Ureter (tissue), 1 donor: ENCODE data around the gene TRDMT1. TPM values are rescaled to one million over a fixed set of nuclear protein-coding genes. Genes with fewer than 3 reads are reported as not detected.

Source experiments
- DNase-seq: peaks from one replicate; pipeline ENCODE4 v3.0.0-alpha.2; 2020; ENCODE audit warnings: low spot score
- total RNA-seq: library from RNA; stranded (reverse); gene quantifications from one replicate; pipeline ENCODE4 v1.2.4, GENCODE V29; 2023
- donor health status: DM: yes; HTN: yes; CAD: no.

The TRDMT1 gene
- total RNA-seq, 1 donor from 2014 or later: 12.9 TPM

DNA sequence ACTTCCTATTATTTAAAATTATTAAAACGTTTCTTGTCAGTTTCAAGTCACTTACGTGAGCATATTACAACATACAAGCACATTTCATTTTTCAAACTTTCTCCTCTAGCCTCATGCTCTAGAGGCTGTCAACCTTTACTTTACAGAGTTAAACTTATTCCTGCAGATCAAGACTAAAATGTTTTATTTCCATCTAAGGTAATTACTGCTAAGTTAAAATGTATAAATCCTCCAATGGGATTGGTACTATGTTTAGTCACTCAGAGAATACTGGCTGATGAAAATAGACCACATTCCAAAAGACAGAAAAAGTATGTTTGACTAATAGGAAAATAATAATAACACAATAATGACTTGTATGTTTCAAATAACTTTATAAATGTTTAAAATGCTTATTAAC is 8.4 kb upstream of the TRDMT1 start:
- DNase-seq: no peak

DNA sequence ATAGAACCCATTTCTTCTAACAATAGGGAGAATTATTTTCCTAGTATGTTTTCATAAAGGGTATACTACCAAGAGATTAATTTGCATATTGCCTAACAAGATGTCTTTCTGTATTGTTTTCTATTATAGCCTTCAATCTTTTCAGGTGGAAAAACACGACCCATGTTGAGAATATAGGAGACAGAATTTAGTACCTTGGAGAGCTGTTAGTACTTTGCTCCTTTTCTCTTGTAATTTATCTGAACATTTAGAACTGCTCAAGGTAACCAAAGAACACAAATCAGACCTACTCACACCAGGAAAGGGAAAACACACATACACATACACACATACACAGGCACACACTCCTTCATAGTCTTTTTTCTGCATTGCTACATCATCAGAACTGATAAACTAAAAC is 7.8 kb upstream of the TRDMT1 start:
- DNase-seq: no peak

DNA sequence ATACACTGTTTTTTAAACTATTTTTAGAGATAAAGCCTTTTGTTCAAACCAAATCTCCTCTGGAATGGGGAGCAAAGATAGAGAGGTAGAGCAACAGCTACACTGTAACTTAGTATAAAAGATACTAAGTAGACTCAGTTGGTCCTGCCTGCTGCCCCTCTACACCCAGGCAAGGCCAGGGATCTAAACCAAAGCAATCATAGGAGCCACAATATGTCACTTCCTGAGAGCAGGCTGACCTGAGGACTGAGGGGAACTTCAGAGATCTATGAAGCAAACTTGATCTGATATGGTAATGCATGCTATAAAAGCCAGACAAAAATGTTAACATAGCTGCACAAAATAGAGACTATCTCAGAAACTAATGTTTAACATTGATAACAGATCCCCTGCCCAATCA is 7.0 kb upstream of the TRDMT1 start:
- no peak for DNase-seq

DNA sequence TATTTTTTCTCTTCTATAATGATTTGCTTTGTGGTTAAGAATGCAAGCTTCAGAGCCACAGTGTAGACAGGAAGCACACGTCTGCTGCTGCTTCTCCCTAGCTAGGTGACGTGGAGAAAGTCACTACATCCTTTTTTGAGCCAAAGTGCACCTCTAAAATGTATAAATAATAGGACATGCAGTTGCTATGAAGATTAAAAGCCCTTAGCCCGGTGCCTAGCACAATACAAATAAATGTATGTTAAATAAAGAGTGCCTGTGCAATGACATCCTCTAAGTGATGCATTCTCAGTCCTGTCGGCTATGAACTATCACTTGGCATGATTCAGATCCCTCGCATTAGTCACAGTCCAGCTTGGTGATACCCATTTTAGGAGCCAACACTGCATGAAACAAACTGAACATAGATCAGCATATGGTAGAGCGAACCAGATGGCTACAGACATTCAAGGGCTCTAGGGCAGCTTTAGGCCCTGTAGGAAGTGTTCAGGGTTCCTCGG is 4.8 kb upstream of the TRDMT1 start:
- DNase-seq: no peak

DNA sequence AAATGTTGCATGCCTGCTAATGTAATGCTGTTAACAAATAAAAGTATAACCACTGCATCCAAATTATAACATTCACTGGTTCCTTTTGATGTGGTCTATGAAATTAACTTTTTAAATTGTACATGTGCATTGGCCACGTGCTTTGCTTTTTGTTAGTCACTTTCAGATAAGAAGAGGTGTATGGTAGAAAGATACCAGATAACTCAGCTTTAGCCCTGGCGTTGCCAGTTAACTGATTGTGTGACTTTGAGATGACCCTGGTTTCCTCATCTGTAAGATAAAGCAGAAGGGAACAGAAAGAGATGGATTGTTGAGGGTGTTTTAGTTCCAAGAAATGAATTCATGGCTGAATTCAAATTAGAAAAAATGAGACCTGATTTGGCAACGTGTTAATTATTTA is 1.9 kb upstream of the TRDMT1 start:
- no peak for DNase-seq

DNA sequence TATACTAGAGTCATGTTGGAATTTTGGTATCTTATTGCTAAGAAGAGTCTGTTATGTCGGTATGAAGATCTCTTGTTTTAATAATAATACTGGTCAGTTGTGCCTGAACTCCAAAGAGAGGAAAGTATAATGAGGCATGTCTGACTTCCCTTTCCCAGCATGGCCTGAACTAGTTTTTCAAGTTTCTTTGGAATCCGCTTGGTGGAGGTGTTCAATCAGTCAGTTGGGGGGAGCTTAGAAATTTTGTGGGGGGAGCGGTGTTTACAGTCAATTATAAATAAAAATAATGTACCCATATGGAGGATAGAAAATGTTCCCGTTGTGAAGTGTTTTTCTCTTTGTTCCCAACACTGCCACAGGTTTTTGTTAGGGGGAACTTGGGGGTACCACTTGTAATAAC is 1.5 kb upstream of the TRDMT1 start:
- no peak for DNase-seq

DNA sequence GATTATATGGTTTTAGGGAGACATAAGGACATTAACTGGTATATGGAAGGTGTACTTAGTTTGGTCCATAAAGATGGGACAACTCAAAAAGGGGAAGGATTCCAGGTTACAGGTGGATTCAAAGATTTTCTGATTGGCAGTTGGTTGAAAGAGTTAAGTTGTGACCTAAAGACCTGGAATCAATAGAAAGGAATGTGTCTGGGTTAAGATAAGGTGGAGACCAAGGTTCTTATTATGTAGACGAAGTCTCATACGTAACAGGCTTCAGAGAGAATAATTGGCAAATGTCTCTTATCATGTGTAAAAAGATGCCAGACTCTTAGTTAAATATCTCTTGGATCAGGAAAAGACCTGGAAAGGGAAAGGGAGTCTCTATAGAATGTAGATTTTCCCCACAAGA is 1.0 kb upstream of the TRDMT1 start:
- no peak for DNase-seq

DNA sequence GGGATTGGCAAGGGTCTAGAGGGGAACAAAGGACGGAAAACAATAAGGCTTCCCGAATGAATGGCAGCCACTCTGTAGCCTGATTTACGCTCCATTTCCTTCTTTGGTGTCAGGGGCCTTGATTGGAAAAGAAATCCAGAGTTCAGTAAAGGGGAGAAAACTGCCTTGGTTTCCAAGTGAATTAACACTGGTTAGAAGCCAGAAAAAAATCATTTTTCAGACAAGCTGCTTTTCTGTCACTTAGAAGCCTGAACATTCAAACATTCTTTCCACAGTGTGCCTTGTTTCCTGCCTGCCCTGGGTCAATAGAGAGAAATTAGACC is 283 bp upstream of the TRDMT1 start:
- DNase-seq: no peak

DNA sequence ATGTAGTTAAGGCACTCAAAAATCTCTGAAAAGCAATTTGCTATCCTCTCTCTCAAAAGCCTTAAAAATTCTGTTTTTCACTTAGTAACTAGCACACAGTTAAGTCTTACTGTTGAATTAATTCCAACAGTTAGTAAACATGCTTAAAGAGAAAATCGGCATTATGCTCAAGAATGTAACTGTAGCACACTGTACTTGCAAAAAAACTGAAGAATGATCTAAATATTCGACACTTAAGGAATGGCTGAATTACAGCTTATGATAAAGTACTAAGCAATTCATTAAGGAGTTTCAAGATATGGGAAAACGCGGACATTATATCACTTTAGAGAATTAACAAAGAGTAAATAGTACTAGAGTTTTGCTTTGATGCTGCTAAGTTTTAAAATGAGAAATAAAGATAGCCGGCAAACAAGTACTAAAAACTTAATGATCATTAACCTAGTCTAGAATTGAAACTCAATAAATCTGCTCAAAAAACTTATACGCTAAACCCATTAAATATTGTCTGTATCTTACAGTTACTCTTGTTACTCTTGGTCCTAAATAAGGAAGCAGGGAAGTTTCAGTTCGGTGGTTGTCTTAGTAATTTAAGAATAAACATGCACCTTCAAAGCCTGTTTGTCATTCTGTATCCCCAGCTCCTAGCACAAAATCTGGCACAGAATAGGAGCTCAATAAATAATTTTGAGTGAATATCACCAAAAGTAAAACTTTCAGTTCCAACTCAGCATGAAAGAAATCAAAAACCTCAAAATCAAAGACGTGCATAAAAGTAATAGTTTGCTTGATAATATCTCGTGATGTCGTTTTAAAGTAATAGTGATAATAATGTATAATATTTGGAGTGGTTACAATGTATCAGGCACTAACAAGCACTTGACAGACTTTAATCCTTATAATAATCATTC is 1.2 kb downstream of the TRDMT1 start:
- no peak for DNase-seq

DNA sequence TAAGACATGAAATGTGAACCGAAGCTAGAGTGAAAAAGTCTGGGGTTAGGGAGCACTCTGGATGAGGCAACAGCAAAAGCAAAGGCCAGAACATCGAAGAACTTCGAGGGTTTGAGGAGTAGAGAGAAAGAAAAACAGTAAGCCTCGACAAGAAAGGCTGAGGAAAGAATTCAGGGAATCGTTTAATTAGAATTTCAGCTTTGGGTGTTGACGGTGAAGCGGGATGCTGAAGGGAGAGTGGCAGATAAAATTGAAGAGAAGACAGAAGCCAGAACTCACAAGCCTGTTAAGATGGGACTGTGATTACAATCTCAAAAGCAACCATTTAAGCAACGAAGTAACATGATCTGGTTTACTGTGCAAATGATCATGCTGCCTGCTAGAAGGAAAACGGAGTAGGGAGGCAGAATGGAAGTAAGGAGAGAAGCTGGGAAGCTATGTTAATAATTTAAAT is 2.1 kb downstream of the TRDMT1 start:
- DNase-seq: no peak

DNA sequence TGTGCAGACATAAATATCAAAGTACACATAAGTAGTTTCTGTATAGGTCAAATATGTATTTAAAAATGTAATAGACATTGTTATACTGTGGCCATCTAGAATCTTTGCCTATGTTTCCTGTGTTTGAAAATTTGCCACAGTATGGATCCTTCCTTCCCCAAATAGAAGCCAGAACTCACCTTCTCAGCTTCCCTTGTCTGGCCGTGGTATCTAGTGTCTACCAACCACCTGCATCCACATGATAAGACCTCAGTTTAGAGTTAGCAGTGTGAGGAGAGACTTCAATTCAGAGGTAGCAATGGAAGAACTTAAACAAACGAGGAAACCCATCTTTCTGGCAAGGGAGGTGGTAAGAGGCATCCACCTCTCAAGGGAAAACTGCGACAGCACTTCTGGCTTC is 4.9 kb downstream of the TRDMT1 start:
- DNase-seq: no peak

DNA sequence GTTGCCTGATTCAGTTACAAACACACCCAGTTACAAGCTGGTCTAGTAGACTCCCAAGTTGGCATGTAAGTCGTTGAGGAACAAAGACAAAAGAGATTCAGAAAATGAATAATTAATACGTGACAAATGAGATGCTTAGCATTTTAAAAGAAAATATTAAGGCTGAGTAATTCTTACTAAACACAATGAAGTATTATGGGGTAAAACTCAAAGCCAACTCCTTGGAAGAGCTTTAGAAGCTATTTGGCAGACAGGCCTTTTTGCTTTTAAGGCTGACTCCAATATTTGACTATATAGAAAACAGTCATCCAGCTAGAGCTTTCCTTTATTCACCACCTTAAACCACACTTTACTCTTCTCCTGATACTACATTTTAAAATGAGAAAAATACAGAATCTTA is 5.4 kb downstream of the TRDMT1 start:
- DNase-seq: no peak

DNA sequence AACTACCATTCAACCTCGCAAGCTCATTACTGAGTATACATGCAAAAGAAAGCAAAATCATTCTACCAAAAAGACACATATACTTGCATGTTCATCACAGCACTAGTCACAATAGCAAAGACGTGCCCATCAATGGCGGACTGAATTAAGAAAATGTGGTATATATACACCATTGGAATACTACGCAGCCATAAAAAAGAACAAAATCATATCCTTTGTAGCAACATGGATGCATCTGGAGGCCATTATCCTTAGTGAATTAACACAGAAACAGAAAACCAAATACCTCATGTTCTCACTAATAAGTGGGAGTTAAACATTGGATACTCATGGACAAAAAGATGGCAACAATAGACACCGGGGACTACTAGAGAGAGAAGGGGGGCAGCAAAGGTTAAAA is 6.4 kb downstream of the TRDMT1 start:
- no peak for DNase-seq

DNA sequence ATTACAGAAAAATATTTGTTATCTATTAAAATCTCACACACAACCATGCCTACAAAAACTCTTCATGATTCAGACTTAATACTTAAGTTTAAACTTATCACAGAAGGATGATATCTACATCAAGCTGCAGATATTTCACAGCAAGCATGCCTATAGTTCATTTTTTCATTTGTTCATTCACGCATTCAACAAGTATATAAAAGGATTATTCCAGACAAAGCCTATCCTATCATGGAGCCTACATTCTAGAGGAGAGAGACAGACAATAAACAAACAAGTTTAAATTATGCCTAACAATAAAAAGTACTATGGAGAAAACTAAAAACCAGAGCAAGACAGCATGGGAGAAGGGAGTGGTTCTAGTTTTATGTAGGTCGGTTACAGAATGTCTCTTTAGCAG is 10.9 kb downstream of the TRDMT1 start:
- no peak for DNase-seq

DNA sequence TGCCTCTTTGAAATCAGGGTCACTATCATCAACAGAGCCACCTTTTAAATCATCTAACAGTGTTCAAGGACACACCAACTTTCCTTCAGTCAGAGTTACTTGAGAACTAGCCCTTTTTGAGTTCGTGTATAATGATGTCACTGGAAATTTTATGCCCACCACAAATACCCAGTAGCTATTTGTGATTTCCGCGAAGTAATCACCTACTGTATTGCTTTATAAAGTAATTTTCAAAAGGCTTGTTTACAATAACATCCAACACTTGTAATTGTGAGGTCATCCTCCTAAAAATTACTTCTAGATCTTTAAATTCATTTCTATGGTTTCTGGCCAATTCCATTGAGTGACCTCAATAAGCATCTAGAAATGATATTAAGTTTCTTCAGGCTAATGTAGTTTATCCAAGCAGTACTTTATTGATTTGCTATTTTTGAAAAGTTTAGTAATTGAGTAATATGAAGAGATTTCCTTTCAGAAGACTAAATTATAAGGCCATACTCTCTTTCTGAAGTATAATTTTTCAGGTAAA is 12.8 kb downstream of the TRDMT1 start:
- DNase-seq: no peak

DNA sequence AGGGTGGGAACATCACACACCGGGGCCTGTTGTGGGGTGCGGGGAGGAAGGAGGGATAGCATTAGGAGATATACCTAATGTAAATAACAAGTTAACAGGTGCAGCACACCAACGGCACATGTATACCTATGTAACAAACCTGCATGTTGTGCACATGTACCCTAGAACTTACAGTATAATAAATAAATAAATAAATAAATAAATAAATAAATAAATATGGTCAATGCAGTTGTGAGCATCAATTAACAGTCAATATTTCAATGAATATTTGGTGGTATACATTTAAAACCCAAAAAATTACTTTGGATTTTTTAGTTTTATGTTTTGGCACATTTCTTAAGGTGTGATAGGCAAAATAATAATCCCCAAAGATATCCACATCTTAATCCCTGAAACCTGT is 15.6 kb downstream of the TRDMT1 start:
- DNase-seq: no peak

DNA sequence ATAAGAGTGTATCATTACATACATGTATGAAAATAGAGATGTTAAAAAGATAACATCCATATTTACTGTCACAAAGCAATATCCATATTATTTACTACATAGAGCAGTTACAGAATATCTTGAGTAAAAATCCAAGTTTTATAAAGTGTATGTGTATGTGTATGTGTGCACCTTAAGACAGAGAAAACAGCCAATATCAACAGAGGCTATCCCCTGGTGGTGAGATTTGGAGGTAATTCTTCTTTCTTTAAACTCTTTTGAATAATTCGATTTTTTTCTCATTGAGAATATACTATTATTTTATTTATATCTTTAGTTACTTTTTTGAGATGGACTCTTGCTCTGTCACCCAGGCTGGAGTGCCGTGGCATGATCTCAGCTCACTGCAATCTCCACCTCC is 18.4 kb downstream of the TRDMT1 start:
- no peak for DNase-seq

DNA sequence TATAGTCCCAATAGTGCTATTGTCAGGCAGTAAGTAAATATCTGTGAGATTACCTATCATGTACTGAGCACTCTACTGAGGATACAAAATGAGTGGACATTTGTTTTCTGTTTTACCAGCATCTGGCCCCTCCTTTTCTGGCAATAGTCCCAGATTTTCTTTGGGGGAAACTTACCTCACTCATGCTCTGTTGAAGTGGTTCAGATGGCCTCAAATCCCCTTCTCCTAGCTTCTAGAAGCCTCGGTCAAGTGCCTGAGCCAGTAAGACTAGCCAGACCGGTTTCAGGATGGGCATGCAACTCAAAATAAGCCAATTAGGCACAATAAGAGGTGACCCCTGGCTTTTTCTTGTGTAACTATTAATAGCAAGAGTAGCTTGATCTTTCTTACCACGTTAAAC is 19.7 kb downstream of the TRDMT1 start:
- no peak for DNase-seq

DNA sequence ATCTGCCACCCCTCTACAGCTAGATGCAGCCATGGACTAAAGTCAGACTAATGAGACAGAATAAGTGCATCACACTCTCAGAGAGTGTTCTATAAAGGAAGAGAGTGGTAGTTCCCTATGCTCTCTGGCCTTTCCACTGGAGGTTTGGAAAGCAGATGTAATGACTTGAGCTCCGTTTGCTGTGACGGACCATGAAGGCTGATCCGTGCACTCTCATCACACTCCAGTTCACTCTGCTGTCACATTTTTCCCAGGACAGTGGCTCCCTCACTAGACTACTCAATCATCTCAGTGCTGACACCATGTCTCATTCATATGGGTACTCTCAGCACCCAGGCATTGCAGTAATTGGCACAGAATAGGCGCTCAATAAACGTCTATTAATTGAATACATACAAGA is 20.4 kb downstream of the TRDMT1 start:
- no peak for DNase-seq

DNA sequence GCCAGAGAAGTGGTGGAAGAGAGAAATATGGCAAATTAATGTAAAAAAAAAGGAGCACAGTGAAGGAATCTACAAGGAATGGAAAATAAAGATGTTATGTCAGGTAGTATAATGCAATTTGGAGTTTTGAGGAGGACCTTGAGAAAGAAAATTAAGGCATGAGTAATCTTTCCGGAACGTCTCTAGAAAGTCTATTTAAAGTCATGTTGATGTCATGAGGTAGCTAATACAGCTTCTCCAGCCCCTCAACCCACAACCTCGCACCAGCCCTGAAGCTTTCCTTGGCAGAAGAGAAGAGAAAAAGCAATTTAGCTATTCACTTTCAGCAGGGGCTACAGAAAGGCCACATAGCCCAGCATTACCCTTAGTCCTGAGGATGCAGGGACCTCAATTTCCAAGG is 22.5 kb downstream of the TRDMT1 start:
- DNase-seq: no peak

DNA sequence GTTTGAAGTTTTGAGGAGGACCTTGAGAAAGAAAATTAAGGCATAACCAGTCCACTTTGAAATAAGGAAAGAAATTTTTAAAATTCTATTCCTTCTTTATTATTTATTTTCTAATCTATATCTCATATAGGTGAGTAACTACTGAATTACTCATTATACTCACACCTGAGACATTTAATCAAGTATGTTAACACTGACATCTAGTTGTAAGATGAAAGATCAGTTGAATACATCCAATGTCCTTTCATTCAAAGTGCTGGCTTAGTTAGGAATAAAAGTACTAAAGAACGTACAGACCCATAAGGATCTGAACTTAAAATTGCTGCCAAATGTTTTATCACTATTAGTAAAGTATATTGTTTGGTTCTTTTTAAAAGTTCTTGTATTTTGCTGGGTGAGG is 23.5 kb downstream of the TRDMT1 start:
- DNase-seq: no peak

DNA sequence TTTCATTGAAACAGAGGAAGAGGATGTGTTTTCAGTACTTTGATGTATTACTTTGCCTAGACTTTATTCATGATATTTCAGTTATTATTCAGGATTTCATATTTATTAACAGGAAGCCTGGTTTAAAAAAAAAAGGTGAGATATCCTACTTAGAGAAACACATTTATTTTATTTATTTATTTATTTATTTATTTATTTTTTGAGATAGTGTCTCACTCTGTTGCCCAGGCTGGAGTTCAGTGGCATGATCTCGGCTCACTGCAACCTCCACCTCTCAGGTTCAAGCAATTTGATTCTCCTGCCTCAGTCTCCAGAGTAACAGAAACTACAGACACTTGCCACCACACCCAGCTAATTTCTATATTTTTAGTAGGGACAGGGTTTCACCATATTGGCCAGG is 24.5 kb downstream of the TRDMT1 start:
- no peak for DNase-seq

DNA sequence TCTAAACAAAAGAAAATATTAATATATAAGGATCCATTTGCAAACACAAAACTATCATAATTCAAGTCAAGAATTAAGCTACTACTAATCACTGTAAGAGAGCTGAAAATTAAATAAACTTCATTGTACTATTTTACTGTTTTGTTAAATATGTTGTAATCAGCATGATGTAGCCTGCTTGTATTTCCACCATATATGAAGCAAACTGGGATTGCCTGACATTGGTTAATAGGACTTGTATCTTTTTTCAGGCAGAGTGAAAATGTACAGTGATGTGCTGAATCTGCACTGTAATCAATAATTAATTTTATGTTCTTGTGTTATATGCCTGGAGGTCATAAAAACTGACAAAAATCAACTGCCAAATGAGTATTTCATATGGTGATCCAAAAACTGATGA is 25.4 kb downstream of the TRDMT1 start:
- DNase-seq: no peak

DNA sequence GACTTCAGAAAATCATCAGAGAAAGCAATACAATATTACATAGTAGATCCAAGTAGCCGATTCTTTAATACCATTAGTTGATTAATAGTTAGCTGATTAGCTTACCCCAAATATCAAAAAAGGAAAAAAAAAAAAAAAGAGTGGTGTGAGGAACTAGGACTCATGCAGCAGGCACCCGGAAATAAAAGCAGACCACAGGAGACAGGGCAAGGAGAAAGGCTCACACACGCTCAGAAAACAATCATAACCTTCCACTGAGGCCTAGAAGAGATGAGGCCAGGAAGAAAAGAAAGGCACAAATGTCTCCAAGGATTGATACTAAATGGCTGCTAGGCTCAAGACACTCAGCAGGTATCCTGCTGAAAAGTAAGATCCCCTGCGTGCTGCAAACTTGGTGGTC is 25.9 kb downstream of the TRDMT1 start:
- DNase-seq: no peak
